GM12878 (cell line): ENCODE data around the gene TXNIP.

Experiments
- ATF3 ChIP-seq: IDR thresholded peaks from 2 replicates; pipeline ENCODE4 v1.6.1; 2011; ENCODE audit warnings: low read depth, mild to moderate bottlenecking, low read length, moderate library complexity, borderline replicate concordance; ENCODE audit errors: extremely low read depth
- BMI1 ChIP-seq: fragments of 450-650 bp; IDR thresholded peaks from 2 replicates; pipeline ENCODE4 v1.6.1; 2016; ENCODE audit warnings: mild to moderate bottlenecking, moderate library complexity, borderline replicate concordance
- EZH2 ChIP-seq: IDR thresholded peaks from 2 replicates; pipeline ENCODE4 v1.6.1; 2012; ENCODE audit warnings: low read depth, mild to moderate bottlenecking, control low read depth, inconsistent platforms, low read length, borderline replicate concordance; ENCODE audit not compliant: control insufficient read depth
- MYC ChIP-seq: IDR thresholded peaks from 2 replicates; pipeline ENCODE4 v1.6.1; 2011; ENCODE audit warnings: mild to moderate bottlenecking, low read length, moderate library complexity, inconsistent platforms; ENCODE audit not compliant: insufficient read depth, insufficient replicate concordance, insufficient read length, severe bottlenecking
- TF ChIP-seq, protein P1 (sequence below), 3 experiments: IDR thresholded peaks in 2 of 3; conservative IDR thresholded peaks in 1 of 3; 2 replicates each; pipeline ENCODE4 v1.5.1; 2011; ENCODE audit warnings: low read depth in 3 of 3, low read length in 3 of 3, mild to moderate bottlenecking in 3 of 3, control low read depth in 2 of 3, moderate library complexity in 2 of 3, inconsistent platforms in 1 of 3, mixed read lengths in 1 of 3; ENCODE audit not compliant: control insufficient read depth in 2 of 3, insufficient read depth in 1 of 3; ENCODE audit errors: extremely low read depth in 1 of 3

DNA sequence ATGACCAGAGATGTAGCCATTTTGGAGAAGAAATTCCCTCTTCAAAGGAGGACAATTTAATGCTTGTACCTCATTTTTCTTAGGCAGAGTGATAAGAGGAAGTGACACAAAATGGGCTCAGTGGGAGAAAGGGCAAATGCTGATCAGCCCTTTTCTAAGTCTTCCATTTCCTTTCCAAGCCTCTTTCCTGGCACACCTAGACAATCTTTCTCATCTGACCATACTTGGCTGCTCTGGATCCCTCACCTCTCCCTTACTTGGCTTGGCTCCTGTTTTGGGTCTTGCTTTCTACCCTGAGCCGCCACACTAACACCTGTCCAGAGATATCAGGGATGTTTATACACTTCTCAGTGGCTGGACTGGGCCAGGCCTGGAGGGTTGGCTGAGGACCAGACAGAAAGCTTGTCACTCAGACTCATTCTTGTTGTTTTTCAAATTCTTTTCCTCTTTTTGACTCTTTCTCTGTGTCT is 13.1 kb downstream of the TXNIP start:
- TF ChIP-seq ATF3 = no peak
- no peak for TF ChIP-seq MYC
- TF ChIP-seq, protein P1, sequence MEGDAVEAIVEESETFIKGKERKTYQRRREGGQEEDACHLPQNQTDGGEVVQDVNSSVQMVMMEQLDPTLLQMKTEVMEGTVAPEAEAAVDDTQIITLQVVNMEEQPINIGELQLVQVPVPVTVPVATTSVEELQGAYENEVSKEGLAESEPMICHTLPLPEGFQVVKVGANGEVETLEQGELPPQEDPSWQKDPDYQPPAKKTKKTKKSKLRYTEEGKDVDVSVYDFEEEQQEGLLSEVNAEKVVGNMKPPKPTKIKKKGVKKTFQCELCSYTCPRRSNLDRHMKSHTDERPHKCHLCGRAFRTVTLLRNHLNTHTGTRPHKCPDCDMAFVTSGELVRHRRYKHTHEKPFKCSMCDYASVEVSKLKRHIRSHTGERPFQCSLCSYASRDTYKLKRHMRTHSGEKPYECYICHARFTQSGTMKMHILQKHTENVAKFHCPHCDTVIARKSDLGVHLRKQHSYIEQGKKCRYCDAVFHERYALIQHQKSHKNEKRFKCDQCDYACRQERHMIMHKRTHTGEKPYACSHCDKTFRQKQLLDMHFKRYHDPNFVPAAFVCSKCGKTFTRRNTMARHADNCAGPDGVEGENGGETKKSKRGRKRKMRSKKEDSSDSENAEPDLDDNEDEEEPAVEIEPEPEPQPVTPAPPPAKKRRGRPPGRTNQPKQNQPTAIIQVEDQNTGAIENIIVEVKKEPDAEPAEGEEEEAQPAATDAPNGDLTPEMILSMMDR (IDR thresholded peaks at IDR 0.05 in 2 of 3, conservative IDR thresholded peaks at IDR 0.05 in 1 of 3; ENCODE audit: control insufficient read depth in 2 of 3, extremely low read depth in 1 of 3, insufficient read depth in 1 of 3, low read depth in 3 of 3, low read length in 3 of 3) = no peak
- no peak for TF ChIP-seq EZH2
- TF ChIP-seq BMI1 = no peak
